Activated naive CD4-positive, alpha-beta T cell treated with anti-CD3 and anti-CD28 coated beads, Interleukin-2, amount 10 ng/mL, durations not matched to agents 7 days and 5 days (primary cell): ENCODE results near the gene C4A.
"Not testable (repeated sequence)": the region's sequence is repeated elsewhere in the genome, so short reads cannot be mapped to it uniquely, and the experiment has no call there.

Experiments used
- CTCF ChIA-PET: fragments of 350-600 bp; sonication (Branson Sonifier 250); formaldehyde crosslinking; loops from one replicate; lab custom pipeline; 2021; ENCODE audit warnings: antibody characterized with exemption; lab: Charles Lee
- DNase-seq: peaks from one replicate; pipeline ENCODE4 v3.0.0-alpha.2; 2020
- H3K27ac Mint-ChIP-seq: one replicate; pipeline ENCODE4 v1.8.0; 2021; ENCODE audit warnings: mild to moderate bottlenecking, moderate library complexity, mixed read lengths
- H3K27me3 Mint-ChIP-seq: one replicate; pipeline ENCODE4 v1.8.0; 2021; ENCODE audit warnings: mild to moderate bottlenecking, mixed read lengths
- H3K36me3 Mint-ChIP-seq: one replicate; pipeline ENCODE4 v1.8.0; 2021; ENCODE audit warnings: mixed read lengths
- H3K4me1 Mint-ChIP-seq: one replicate; pipeline ENCODE4 v1.8.0; 2021; ENCODE audit warnings: mixed read lengths
- H3K4me3 Mint-ChIP-seq: one replicate; pipeline ENCODE4 v1.8.0; 2021; ENCODE audit warnings: mild to moderate bottlenecking, moderate library complexity, mixed read lengths
- H3K9me3 Mint-ChIP-seq: one replicate; pipeline ENCODE4 v1.8.0; 2021; ENCODE audit warnings: mixed read lengths

The C4A gene

DNA sequence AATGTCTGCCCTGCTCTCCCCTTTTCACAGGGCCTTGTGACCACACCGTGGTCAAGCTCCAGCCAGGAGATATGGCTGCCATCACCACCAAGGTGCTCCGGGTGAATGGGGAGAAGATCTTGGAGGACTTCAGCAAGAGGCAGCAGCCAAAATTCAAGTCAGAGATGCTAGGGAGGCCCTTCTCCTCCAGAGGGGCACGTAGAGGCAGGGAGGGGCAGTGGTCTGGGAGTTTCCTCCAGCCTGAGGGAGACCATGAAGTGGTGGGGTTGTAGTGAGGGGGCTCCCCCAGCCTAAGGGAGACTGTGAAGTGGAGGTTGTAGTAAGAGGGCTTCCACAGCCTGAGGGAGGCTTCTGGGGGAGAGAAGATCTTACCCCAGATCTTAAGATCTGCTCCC is 13.9 kb upstream of the C4A start:
- H3K27me3 Mint-ChIP-seq = peaks cover 8% of the 10 kb centered on the region
- CTCF ChIA-PET = no interaction called here
- DNase-seq = no peak
- H3K27ac Mint-ChIP-seq = no peak overlapping the region
- H3K9me3 Mint-ChIP-seq = no peaks in the 10 kb centered on the region
- H3K4me1 Mint-ChIP-seq = peaks cover 33% of the 10 kb centered on the region
- H3K36me3 Mint-ChIP-seq = peaks cover 64% of the 10 kb centered on the region
- no peak overlapping the region for H3K4me3 Mint-ChIP-seq

- Mint-ChIP-seq H3K9me3 (no peaks in the 10 kb centered on the region), H3K36me3 (peaks cover 64% of the 10 kb centered on the region), H3K4me1 (peaks cover 37% of the 10 kb centered on the region), H3K27ac (no peak overlapping the region), H3K27me3 (peaks cover 8% of the 10 kb centered on the region), H3K4me3 (no peak overlapping the region)
- DNase-seq = no peak
- CTCF ChIA-PET = interaction anchor here (1.5 kb wide), 1 partner anchor 16 kb away, joined by 6 read pairs; no protein-coding TSS in a partner anchor
Observed at GRCh38 chr6:31968326-31968725, 13.5 kb upstream of the C4A start.

GRCh38 chr6:31968791-31969711 is 12.8 kb upstream of the C4A start:
- peak overlapping the region; percentile 99 for H3K27ac Mint-ChIP-seq

DNA sequence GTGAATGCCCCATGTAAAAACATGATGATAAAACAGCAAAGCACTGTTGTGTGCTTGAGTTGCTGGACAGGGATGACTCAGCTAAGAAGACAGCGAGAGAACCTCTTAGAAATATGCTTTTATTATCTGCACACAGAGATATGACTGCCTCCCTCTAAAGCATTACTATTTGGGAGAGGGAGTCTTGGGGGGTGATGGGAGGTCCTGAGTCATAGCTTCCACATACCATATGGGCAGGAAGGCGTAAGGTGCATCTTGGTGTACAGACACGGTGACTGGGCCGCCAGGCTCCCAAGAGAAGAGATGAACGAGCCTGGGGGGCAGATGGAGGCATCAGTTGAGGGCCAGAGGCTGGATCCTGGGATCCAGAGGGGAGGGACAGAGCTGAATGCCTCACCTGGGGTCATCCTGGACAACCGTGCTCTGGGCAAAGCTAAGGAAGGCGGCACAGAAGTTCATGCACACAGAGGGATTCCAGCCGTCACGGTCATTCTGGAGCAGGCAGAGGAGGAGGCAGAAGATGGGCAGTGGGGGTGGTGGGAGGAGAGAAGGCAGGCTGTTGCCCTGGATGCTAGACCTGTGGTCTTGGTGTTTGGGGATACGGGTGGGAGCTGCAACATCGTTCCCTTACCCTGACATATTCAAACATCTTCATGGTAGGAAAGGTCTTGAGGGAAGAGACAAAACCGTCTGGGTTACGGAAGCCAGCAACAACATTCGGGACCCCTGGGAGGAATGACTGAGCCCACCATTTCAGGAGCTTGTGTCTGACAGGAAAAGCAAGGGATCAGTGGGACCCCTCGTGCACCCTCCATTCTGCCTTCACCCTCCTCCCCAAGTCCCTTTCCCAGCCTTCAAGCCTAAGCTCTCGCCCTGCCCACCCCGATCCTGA is 11.9 kb upstream of the C4A start:
- Mint-ChIP-seq H3K4me3 (peak overlapping the region; percentile 97), H3K27ac (peak overlapping the region; percentile 99), H3K27me3 (peaks cover 8% of the 10 kb centered on the region), H3K9me3 (no peaks in the 10 kb centered on the region), H3K36me3 (peaks cover 54% of the 10 kb centered on the region), H3K4me1 (peaks cover 48% of the 10 kb centered on the region)
- CTCF ChIA-PET = interaction anchor here (1.4 to 1.5 kb wide), 2 partner anchors 11 to 18 kb away, joined by 3 to 6 read pairs; partner anchors contain the start of gene SKIC2
- no peak for DNase-seq

More at GRCh38 chr6:31968791-31969711, 12.8 kb upstream of the C4A start:
- H3K36me3 Mint-ChIP-seq = peaks cover 60% of the 10 kb centered on the region
- peaks cover 43% of the 10 kb centered on the region for H3K4me1 Mint-ChIP-seq
- DNase-seq = no peak
- H3K27me3 Mint-ChIP-seq = peaks cover 8% of the 10 kb centered on the region
- H3K4me3 Mint-ChIP-seq = no peak overlapping the region
- CTCF ChIA-PET = interaction anchor here (1.4 to 1.5 kb wide), 2 partner anchors 10 to 17 kb away, joined by 3 to 6 read pairs; partner anchors contain the start of gene SKIC2
- H3K9me3 Mint-ChIP-seq = no peaks in the 10 kb centered on the region

GRCh38 chr6:31970604-31971271 is 11.1 kb upstream of the C4A start:
- Mint-ChIP-seq H3K36me3 (peaks cover 50% of the 10 kb centered on the region), H3K4me3 (peak overlapping the region; percentile 97), H3K27me3 (peaks cover 8% of the 10 kb centered on the region), H3K27ac (peak overlapping the region; percentile 99), H3K4me1 (peaks cover 48% of the 10 kb centered on the region), H3K9me3 (no peaks in the 10 kb centered on the region)
- CTCF ChIA-PET = interaction anchor here (0.5 to 1.3 kb wide), 3 partner anchors 12 to 316 kb away, joined by 3 to 6 read pairs (median 4); partner anchors contain the start of genes NELFE and SKIC2
- no peak for DNase-seq

GRCh38 chr6:31971279-31971992 is 10.4 kb upstream of the C4A start:
- Mint-ChIP-seq H3K4me1 (peaks cover 48% of the 10 kb centered on the region), H3K27ac (peak overlapping the region; percentile 99), H3K36me3 (peaks cover 45% of the 10 kb centered on the region), H3K9me3 (no peaks in the 10 kb centered on the region), H3K27me3 (peaks cover 8% of the 10 kb centered on the region), H3K4me3 (peak overlapping the region; percentile 97)
- CTCF ChIA-PET = interaction anchor here (0.5 to 1.3 kb wide), 4 partner anchors 12 to 317 kb away, joined by 3 to 6 read pairs (median 4); partner anchors contain the start of genes EHMT2, NELFE and SKIC2
- peak; percentile 26 for DNase-seq

DNA sequence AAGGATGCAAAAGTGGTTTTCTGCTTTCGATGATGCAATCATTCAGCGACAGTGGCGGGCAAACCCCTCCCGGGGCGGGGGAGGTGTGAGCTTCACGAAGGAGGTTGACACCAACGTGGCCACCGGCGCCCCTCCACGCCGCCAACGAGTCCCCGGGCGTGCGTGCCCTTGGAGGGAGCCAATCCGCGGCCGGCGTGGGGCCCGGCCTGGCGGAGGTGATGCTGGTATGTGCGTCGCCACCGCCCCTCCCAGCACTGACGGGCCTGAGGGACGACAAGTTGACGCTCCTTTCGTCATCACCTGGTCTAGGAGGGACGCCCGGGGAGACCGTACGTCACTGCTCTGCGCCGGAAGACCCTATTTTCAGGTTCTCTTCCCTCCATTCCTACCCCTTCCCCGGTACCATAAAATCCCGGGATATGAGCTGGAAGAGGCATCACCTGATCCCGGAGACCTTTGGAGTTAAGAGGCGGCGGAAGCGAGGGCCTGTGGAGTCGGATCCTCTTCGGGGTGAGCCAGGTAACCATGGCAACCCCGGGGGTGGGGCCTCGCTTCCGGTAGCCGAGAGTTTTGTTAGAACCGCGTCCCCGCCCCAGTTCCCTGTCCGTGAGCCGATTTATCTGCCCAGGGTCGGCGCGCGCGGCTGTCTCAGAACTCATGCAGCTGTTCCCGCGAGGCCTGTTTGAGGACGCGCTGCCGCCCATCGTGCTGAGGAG is 9.7 kb upstream of the C4A start, which contains the start of gene DXO:
Gene DXO, minus strand, starts transcription at position 146 of the 716 bp plus-strand sequence. CDS start 463 bp downstream, outside the sequence.
- Mint-ChIP-seq H3K4me3 (peak within 1 kb of the TSS; percentile 97), H3K9me3 (no peaks in the 10 kb centered on the region), H3K36me3 (peaks cover 37% of the 10 kb centered on the region), H3K27me3 (peaks cover 8% of the 10 kb centered on the region), H3K4me1 (peaks cover 48% of the 10 kb centered on the region), H3K27ac (peak within 1 kb of the TSS; percentile 99)
- CTCF ChIA-PET = interaction anchor here (1.0 to 1.3 kb wide), 3 partner anchors 13 to 75 kb away, joined by 3 to 6 read pairs (median 4); partner anchors contain the start of genes EHMT2, NELFE and SKIC2
- DNase-seq = peak; percentile 97

DNA sequence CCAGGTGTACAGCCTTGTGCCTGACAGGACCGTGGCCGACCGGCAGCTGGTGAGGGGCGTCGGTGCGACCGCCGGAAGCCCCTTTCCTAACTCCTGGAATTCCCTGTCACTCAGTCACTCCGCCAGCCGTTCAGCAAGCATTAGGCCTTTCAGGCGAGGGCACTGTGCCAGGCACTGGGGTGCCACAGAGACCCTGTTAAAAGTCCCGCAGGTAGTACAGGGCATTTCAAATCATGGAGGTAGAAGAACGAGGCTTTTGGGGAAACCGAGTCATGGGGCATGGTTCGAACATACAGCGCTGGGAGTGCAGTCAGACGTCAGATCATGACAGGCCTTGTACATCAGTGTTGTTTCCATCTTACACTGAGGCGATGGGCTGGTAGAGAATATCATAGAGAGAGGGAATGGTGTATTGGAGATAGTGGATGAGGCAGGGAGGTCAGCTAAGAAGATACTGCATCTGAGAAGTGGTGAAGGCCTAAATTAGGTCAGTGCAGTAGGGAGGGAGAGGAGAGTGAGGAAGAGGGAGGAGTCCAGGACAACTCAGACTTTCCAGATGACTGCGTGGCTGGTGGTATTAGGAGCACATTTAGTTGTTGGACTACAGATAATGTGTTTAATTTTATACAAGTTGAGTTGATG is 9.0 kb upstream of the C4A start:
- no peak for DNase-seq
- Mint-ChIP-seq H3K27me3 (peaks cover 8% of the 10 kb centered on the region), H3K4me1 (peaks cover 50% of the 10 kb centered on the region), H3K9me3 (no peaks in the 10 kb centered on the region), H3K4me3 (peak overlapping the region; percentile 97), H3K27ac (peak overlapping the region; percentile 99), H3K36me3 (peaks cover 31% of the 10 kb centered on the region)
- CTCF ChIA-PET = interaction anchor here (0.9 to 1.0 kb wide), 2 partner anchors 21 to 75 kb away, joined by 3 read pairs; partner anchors contain the start of gene EHMT2

DNA sequence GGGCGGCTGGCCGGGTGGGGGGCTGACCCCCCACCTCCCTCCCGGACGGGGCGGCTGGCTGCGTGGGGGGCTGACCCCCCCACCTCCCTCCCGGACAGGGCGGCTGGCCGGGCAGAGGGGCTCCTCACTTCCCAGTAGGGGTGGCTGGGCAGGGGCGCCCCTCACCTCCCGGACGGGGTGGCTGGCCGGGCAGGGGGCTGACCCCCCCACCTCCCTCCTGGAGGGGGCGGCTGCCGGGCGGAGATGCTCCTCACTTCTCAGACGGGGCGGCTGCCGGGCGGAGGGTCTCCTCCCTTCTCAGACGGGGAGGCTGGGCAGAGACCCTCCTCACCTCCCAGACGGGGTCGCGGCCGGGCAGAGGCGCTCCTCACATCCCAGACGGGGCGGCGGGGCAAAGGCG is 5.8 kb upstream of the C4A start:
- H3K27me3 Mint-ChIP-seq, DNase-seq, H3K27ac Mint-ChIP-seq, H3K4me3 Mint-ChIP-seq, CTCF ChIA-PET, H3K9me3 Mint-ChIP-seq: not testable (repeated sequence)
- Mint-ChIP-seq H3K4me1 (peaks cover 49% of the 10 kb centered on the region), H3K36me3 (peaks cover 15% of the 10 kb centered on the region)

DNA sequence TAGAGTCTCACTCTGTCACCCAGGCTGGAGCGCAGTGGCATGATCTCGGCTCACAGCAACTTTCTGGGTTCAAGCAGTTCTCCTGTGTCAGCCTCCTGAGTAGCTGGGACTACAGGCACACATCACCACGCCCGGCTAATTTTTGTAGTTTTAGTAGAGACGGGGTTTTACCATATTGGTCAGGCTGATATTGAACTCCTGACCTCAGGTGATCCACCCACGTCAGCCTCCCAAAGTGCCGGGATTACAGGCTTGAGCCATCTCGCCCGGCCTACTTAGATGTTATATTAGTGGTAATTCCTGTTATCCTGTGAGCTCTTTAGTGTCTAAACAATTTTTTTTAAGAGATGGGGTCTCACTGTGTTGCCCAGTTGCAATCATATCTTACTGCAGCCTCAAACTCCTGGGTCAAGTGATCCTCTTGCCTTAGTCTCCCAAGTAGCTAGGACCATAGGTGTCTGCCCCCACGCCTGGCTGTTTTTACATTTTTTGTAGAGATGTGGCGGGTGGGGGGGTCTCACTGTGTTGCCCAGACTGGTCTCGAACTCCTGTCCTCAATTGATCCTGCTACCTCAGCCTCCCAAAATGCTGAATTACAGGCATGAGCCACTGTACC is 3.9 kb upstream of the C4A start:
- Mint-ChIP-seq H3K4me3 (no peak overlapping the region), H3K27ac (no peak overlapping the region), H3K36me3 (peaks cover 10% of the 10 kb centered on the region), H3K27me3 (no peaks in the 10 kb centered on the region), H3K4me1 (peaks cover 34% of the 10 kb centered on the region), H3K9me3 (no peaks in the 10 kb centered on the region)
- DNase-seq = no peak
- CTCF ChIA-PET = no interaction called here

- H3K36me3 Mint-ChIP-seq = peaks cover 5% of the 10 kb centered on the region
- peaks cover 25% of the 10 kb centered on the region for H3K4me1 Mint-ChIP-seq
- H3K27me3 Mint-ChIP-seq = no peaks in the 10 kb centered on the region
- no peak overlapping the region for H3K4me3 Mint-ChIP-seq
- H3K9me3 Mint-ChIP-seq = no peaks in the 10 kb centered on the region
- peak overlapping the region; percentile 76 for H3K27ac Mint-ChIP-seq
- CTCF ChIA-PET = interaction anchor here (1.8 kb wide), 1 partner anchor 26 kb away, joined by 5 read pairs; no protein-coding TSS in a partner anchor
- DNase-seq = no peak
Observed at GRCh38 chr6:31978831-31979230, 3.0 kb upstream of the C4A start.
